B cell (primary cell): ENCODE data around the gene FNDC3A. TPM values are rescaled to one million over a fixed set of nuclear protein-coding genes. Genes with fewer than 3 reads are reported as not detected.

Experiments used
- ATAC-seq: fragments of 200-7000 bp; cut with Tn5 transposase; one replicate; pipeline ENCODE4 v1.10.0; 2021; ENCODE audit warnings: low read depth, mild to moderate bottlenecking, moderate number of reproducible peaks, moderate library complexity
- CTCF ChIA-PET: fragments of 350-600 bp; sonication (Branson Sonifier 250); formaldehyde crosslinking; loops from one replicate; lab custom pipeline; 2021; ENCODE audit warnings: antibody characterized with exemption, inconsistent platforms; lab: Charles Lee
- POLR2A ChIA-PET: fragments of 350-600 bp; sonication (Branson Sonifier 250); formaldehyde crosslinking; loops from one replicate; lab custom pipeline; 2021; ENCODE audit warnings: antibody characterized with exemption; lab: Charles Lee
- DNase-seq: peaks from one replicate; pipeline ENCODE4 v3.0.0; 2013
- H2AFZ ChIP-seq: 2 replicates; pipeline ENCODE4 v1.6.1; 2012; ENCODE audit warnings: mild to moderate bottlenecking, low read depth, low read length; ENCODE audit not compliant: insufficient read depth, poor library complexity, severe bottlenecking
- H3K27ac ChIP-seq, 2 donors: 1 replicate in 1 of 2; 2 replicates in 1 of 2; pipeline ENCODE4 v1.5.1; 2012 to 2013; ENCODE audit warnings: low read length in 2 of 2, mild to moderate bottlenecking in 2 of 2, moderate library complexity in 1 of 2
- H3K27me3 ChIP-seq, 4 experiments: fragments of 200-600 bp in 1 of 4; sonication (generic) in 1 of 4; replicated peaks in 1 of 4; 1 replicate in 2 of 4; 2 replicates in 2 of 4; pipeline versions ENCODE4 v1.6.1 to v1.7.0; 2013 to 2016; ENCODE audit warnings: low read length in 3 of 4, mild to moderate bottlenecking in 2 of 4, mixed read lengths in 1 of 4, moderate library complexity in 1 of 4; ENCODE audit not compliant: insufficient read depth in 4 of 4, control insufficient read depth in 3 of 4; ENCODE audit errors: control extremely low read depth in 1 of 4
- H3K36me3 ChIP-seq, 2 experiments: replicated peaks in 1 of 2; 1 replicate in 1 of 2; 2 replicates in 1 of 2; pipeline versions ENCODE4 v1.6.1 to v1.7.1; 2013; ENCODE audit warnings: low read length in 1 of 2; ENCODE audit not compliant: insufficient read depth in 2 of 2, control insufficient read depth in 1 of 2; ENCODE audit errors: control extremely low read depth in 1 of 2, extremely low read depth in 1 of 2
- H3K4me1 ChIP-seq, 2 donors: fragments of 200-600 bp in 1 of 2; sonication (generic) in 1 of 2; 1 replicate in 1 of 2; 2 replicates in 1 of 2; pipeline versions ENCODE4 v1.5.1 to v1.6.1; 2013 to 2017; ENCODE audit warnings: low read length in 2 of 2; ENCODE audit not compliant: control insufficient read depth in 2 of 2, insufficient read depth in 2 of 2
- H3K4me2 ChIP-seq: replicated peaks from 2 replicates; pipeline ENCODE3; 2012; ENCODE audit warnings: mild to moderate bottlenecking, low read depth, low read length; ENCODE audit not compliant: poor library complexity, severe bottlenecking
- H3K4me3 ChIP-seq, 5 experiments: fragments of 200-600 bp in 1 of 5; sonication (generic) in 1 of 5; 1 replicate in 3 of 5; 2 replicates in 2 of 5; pipeline versions ENCODE4 v1.5.1 to v1.7.0; 2011 to 2016; ENCODE audit warnings: low read length in 4 of 5, mild to moderate bottlenecking in 4 of 5, low read depth in 2 of 5, control low read depth in 1 of 5, moderate library complexity in 1 of 5; ENCODE audit not compliant: insufficient read depth in 1 of 5; ENCODE audit errors: control extremely low read depth in 1 of 5, extremely low read depth in 1 of 5
- H3K79me2 ChIP-seq: fragments of 200-600 bp; sonication (generic); one replicate; pipeline ENCODE4 v1.6.0; 2016; ENCODE audit warnings: low read length; ENCODE audit not compliant: control insufficient read depth, insufficient read depth
- H3K9ac ChIP-seq: fragments of 200-600 bp; sonication (generic); 2 replicates; pipeline ENCODE4 v1.6.1; 2017; ENCODE audit warnings: mild to moderate bottlenecking, low read length, moderate library complexity
- H3K9me3 ChIP-seq, 3 donors: one replicate each; pipeline versions ENCODE4 v1.6.1 to v1.7.1; 2013; ENCODE audit warnings: low read length in 2 of 3; ENCODE audit not compliant: control insufficient read depth in 2 of 3, insufficient read depth in 1 of 3; ENCODE audit errors: control extremely low read depth in 1 of 3
- H4K20me1 ChIP-seq: 2 replicates; pipeline ENCODE4 v1.6.0; 2012; ENCODE audit warnings: mild to moderate bottlenecking, low read length; ENCODE audit not compliant: insufficient read depth, control insufficient read depth, poor library complexity, severe bottlenecking
- H3K27ac Mint-ChIP-seq: one replicate; pipeline ENCODE4 v1.8.0; 2021; ENCODE audit warnings: mixed read lengths
- H3K27me3 Mint-ChIP-seq: one replicate; pipeline ENCODE4 v1.8.0; 2021; ENCODE audit warnings: mixed read lengths
- H3K4me1 Mint-ChIP-seq: one replicate; pipeline ENCODE4 v1.8.0; 2021; ENCODE audit warnings: mixed read lengths
- H3K4me3 Mint-ChIP-seq: one replicate; pipeline ENCODE4 v1.8.0; 2021; ENCODE audit warnings: mixed read lengths
- H3K9me3 Mint-ChIP-seq: one replicate; pipeline ENCODE4 v1.8.0; 2022; ENCODE audit warnings: mixed read lengths; ENCODE audit not compliant: insufficient read depth
- EZH2 ChIP-seq: IDR thresholded peaks from 2 replicates; pipeline ENCODE4 v1.6.1; 2012; ENCODE audit warnings: borderline replicate concordance, low read depth, mild to moderate bottlenecking, moderate library complexity, low read length; ENCODE audit not compliant: insufficient read depth, poor library complexity, severe bottlenecking
- WGBS: methylation state at CpG from one replicate; pipeline ENCODE4 v1.1.5; 2013; ENCODE audit warnings: missing lambda C conversion rate; ENCODE audit not compliant: insufficient coverage; 5-methylcytosine and 5-hydroxymethylcytosine counted together
- intact Hi-C: fragments of 100-400 bp; cut with micrococcal nuclease; formaldehyde crosslinking; loops from one replicate; pipeline ENCODE4 v1.10.0; 2022
- polyA plus RNA-seq: library from polyadenylated mRNA; depleted of rRNA; stranded (reverse); fragments of >200 nt; gene quantifications from 2 replicates; pipeline ENCODE4 v1.2.3, GENCODE V29; 2012
- total RNA-seq, 2 donors: library from RNA; stranded (reverse); fragments of 120-200 nt in 1 of 2; gene quantifications; 1 replicate in 1 of 2; 2 replicates in 1 of 2; pipeline versions ENCODE4 v1.2.3 to v1.2.4, GENCODE V29; 2013 to 2022
- TF ChIP-seq, protein P1 (sequence below): fragments of 200-600 bp; IDR thresholded peaks from one replicate; pipeline ENCODE4 v1.8.0; 2022; ENCODE audit warnings: antibody characterized with exemption, mild to moderate bottlenecking

FNDC3A gene
- total and polyA plus RNA-seq, 2 donors (not counting 1 experiment from before 2014, with no cell fraction given): 13.5 to 37.1 TPM

DNA sequence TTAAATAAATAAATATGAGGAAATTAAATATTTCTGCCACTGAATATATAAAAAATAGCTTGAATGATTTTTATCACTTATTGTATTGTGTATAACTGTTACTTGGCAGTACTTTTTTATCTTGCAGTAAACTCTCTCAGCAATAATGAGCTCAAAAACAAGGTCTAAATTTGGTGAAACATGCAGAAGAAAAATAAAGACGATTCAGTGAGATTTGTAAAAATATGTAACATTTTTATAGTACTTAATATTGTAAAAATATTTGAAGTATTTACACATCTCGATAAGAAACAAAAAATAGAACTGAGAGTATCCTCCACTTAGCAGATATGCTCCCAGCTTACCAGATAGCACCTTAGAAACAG is 123.8 kb downstream of the FNDC3A start:
- no peaks in the 10 kb centered on the region for H3K79me2 ChIP-seq
- no peaks in the 10 kb centered on the region for H3K4me1 ChIP-seq
- POLR2A ChIA-PET: no interaction called here
- H3K4me3 ChIP-seq: no peak overlapping the region
- no peak overlapping the region for H3K4me2 ChIP-seq
- H3K4me1 Mint-ChIP-seq: peaks cover 7% of the 10 kb centered on the region
- H3K9me3 Mint-ChIP-seq: no peaks in the 10 kb centered on the region
- ATAC-seq: no peak
- H3K27me3 ChIP-seq: no peaks in the 10 kb centered on the region
- no CpG with 5 or more reads among the region's 2 CpGs for whole genome bisulfite sequencing
- H3K9ac ChIP-seq: no peak overlapping the region
- intact Hi-C loops: loop anchor here (5.0 kb wide), 1 partner anchor 183 kb away; no protein-coding TSS in a partner anchor
- TF ChIP-seq, protein P1, sequence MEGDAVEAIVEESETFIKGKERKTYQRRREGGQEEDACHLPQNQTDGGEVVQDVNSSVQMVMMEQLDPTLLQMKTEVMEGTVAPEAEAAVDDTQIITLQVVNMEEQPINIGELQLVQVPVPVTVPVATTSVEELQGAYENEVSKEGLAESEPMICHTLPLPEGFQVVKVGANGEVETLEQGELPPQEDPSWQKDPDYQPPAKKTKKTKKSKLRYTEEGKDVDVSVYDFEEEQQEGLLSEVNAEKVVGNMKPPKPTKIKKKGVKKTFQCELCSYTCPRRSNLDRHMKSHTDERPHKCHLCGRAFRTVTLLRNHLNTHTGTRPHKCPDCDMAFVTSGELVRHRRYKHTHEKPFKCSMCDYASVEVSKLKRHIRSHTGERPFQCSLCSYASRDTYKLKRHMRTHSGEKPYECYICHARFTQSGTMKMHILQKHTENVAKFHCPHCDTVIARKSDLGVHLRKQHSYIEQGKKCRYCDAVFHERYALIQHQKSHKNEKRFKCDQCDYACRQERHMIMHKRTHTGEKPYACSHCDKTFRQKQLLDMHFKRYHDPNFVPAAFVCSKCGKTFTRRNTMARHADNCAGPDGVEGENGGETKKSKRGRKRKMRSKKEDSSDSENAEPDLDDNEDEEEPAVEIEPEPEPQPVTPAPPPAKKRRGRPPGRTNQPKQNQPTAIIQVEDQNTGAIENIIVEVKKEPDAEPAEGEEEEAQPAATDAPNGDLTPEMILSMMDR: no peak
- no peak for TF ChIP-seq EZH2
- no peak overlapping the region for H3K27ac Mint-ChIP-seq
- H3K36me3 ChIP-seq: peaks cover 0 to 3% of the 10 kb centered on the region in 2 experiments
- H3K9me3 ChIP-seq: no peaks in the 10 kb centered on the region
- H3K4me3 Mint-ChIP-seq: no peak overlapping the region
- CTCF ChIA-PET: interaction anchor here (0.6 kb wide), 1 partner anchor 181 kb away, joined by 3 read pairs; no protein-coding TSS in a partner anchor
- DNase-seq: no peak
- no peak overlapping the region for H3K27ac ChIP-seq
- no peak overlapping the region for H2AFZ ChIP-seq
- no peaks in the 10 kb centered on the region for H4K20me1 ChIP-seq
- H3K27me3 Mint-ChIP-seq: no peaks in the 10 kb centered on the region

DNA sequence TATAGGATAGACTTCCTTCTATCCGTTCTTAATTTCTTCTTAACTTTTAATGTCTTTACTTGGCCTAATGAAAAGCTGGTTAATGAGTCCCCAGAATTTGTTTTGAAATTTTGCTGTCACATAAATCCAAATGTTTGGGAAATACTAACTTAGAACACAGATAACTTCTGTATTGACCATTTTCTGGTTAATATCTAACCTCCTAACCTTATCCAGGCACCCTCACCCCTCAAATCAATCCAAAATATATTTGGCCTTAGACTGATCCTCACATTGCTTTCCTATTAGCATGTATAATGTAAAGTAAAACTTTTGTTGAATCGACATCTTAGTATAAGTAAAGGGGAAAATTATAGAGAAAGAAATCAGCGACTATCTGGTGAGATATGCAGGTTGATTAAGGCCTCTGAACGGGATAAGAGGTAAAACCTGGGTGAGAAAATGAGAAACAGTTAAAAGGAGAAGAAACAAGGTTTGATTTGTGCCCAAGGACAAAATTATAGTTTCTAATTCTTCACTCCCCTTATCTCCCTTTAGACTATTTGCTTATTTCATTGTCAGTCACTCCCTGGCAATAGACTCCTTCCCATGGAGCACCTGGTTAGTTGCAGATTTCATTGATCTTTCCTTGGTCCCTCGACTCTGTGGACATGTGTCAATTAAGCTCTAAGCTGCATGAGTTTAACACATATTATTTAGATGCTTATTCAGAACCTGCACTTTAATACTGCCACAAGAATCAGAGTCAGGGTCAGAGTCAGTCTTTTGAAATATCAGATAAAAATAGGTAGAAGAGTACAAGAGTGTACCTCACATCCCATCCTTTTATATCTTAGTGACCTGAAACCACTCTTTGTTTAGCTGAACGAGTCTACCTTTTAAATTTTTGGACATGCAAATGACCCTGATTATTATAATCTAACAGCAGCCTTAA is 125.2 kb downstream of the FNDC3A start:
- ChIA-PET POLR2A (no interaction called here), CTCF (no interaction called here)
- Histone ChIP-seq H3K9me3 (no peaks in the 10 kb centered on the region), H3K27ac (no peak overlapping the region), H3K4me2 (no peak overlapping the region), H3K4me1 (no peaks in the 10 kb centered on the region), H3K36me3 (peaks cover 0 to 3% of the 10 kb centered on the region in 2 experiments), H2AFZ (no peak overlapping the region), H3K27me3 (no peaks in the 10 kb centered on the region), H3K9ac (no peak overlapping the region), H4K20me1 (no peaks in the 10 kb centered on the region), H3K79me2 (no peaks in the 10 kb centered on the region), H3K4me3 (no peak overlapping the region)
- DNase-seq: no peak
- intact Hi-C loops: no loop called here
- no peak for ATAC-seq
- no peak overlapping the region for H3K27ac Mint-ChIP-seq
- H3K27me3 Mint-ChIP-seq: no peaks in the 10 kb centered on the region
- 100% methylated on average over 4 of the region's 6 CpGs for WGBS
- H3K9me3 Mint-ChIP-seq: no peaks in the 10 kb centered on the region
- TF ChIP-seq EZH2: no peak
- TF ChIP-seq, protein P1: no peak
- peaks cover 4% of the 10 kb centered on the region for H3K4me1 Mint-ChIP-seq
- H3K4me3 Mint-ChIP-seq: no peak overlapping the region
